MCF 10A (cell line): ENCODE results near the gene PFKFB2. TPM values are rescaled to one million over a fixed set of nuclear protein-coding genes. Genes with fewer than 3 reads are reported as not detected.

ENCODE experiments used
- BruUV-seq: library from RNA; stranded (reverse); fragments of 400-500 nt; replicated peaks from 2 replicates; lab custom pipeline; 2021; lab: Mats Ljungman, UMichigan
- CTCF ChIA-PET: fragments of 300-600 bp; sonication (Branson Sonifier 250); formaldehyde crosslinking; extraction: SDS; loops from one replicate; lab custom pipeline; 2021; ENCODE audit warnings: antibody characterized with exemption, inconsistent platforms; lab: Yijun Ruan, JAX
- POLR2A ChIA-PET: fragments of 300-600, 350-650 bp; sonication (Branson Sonifier 250); formaldehyde crosslinking; extraction: SDS; loops from one replicate; lab custom pipeline; 2020; ENCODE audit warnings: antibody characterized with exemption, inconsistent platforms; lab: Yijun Ruan, JAX
- DNase-seq: peaks from one replicate; pipeline ENCODE4 v3.0.0-alpha.2; 2018; ENCODE audit not compliant: unreplicated experiment
- H3K27ac Mint-ChIP-seq: one replicate; pipeline ENCODE4 v1.8.0; 2022; ENCODE audit warnings: mild to moderate bottlenecking, low read depth, mixed read lengths; ENCODE audit not compliant: unreplicated experiment
- H3K27me3 Mint-ChIP-seq: one replicate; pipeline ENCODE4 v1.8.0; 2022; ENCODE audit warnings: mixed read lengths; ENCODE audit not compliant: insufficient read depth, unreplicated experiment
- H3K36me3 Mint-ChIP-seq: one replicate; pipeline ENCODE4 v1.8.0; 2022; ENCODE audit warnings: mild to moderate bottlenecking, moderate library complexity, mixed read lengths; ENCODE audit not compliant: insufficient read depth, unreplicated experiment
- H3K4me1 Mint-ChIP-seq: one replicate; pipeline ENCODE4 v1.8.0; 2022; ENCODE audit warnings: mixed read lengths; ENCODE audit not compliant: insufficient read depth, unreplicated experiment
- H3K4me3 Mint-ChIP-seq: one replicate; pipeline ENCODE4 v1.8.0; 2022; ENCODE audit warnings: mild to moderate bottlenecking, moderate library complexity, mixed read lengths; ENCODE audit not compliant: unreplicated experiment
- H3K9me3 Mint-ChIP-seq: one replicate; pipeline ENCODE4 v1.8.0; 2022; ENCODE audit warnings: mixed read lengths; ENCODE audit not compliant: unreplicated experiment
- CTCF ChIP-seq: fragments of 200-600 bp; IDR thresholded peaks from one replicate; pipeline ENCODE4 v1.8.0; 2022; ENCODE audit warnings: antibody characterized with exemption, mild to moderate bottlenecking; ENCODE audit not compliant: unreplicated experiment
- intact Hi-C: fragments of 100-400 bp; cut with micrococcal nuclease; formaldehyde crosslinking; loops from 2 replicates; pipeline ENCODE4 v1.14.1; 2022
- total RNA-seq: library from RNA; stranded (reverse); gene quantifications from 2 replicates; pipeline ENCODE4 v1.2.3, GENCODE V29; 2022

PFKFB2 gene
- total RNA-seq, 1 experiment from 2014 or later = 21.1 TPM

GRCh38 chr1:207076181-207076955 lies 23.3 kb downstream of the PFKFB2 start:
- CTCF ChIA-PET = interaction anchor here (0.5 to 9.9 kb wide), 28 partner anchors 8 to 600 kb away, joined by 3 to 146 read pairs (median 5); partner anchors contain the start of genes C1orf116, C4BPB, IL20 and PFKFB2
- POLR2A ChIA-PET = interaction anchor here (1.0 to 11.2 kb wide), 9 partner anchors 14 to 677 kb away, joined by 3 to 399 read pairs (median 6); partner anchors contain the start of genes C1orf116, PFKFB2 and YOD1

GRCh38 chr1:207077012-207077411 lies 23.9 kb downstream of the PFKFB2 start:
- Mint-ChIP-seq H3K27ac (no peak overlapping the region), H3K9me3 (no peaks in the 10 kb centered on the region), H3K4me1 (peaks cover 23% of the 10 kb centered on the region), H3K4me3 (no peak overlapping the region), H3K36me3 (no peaks in the 10 kb centered on the region), H3K27me3 (peaks cover under 1% of the 10 kb centered on the region)
- no peak for TF ChIP-seq CTCF
- ChIA-PET POLR2A (interaction anchor here (1.2 to 11.2 kb wide), 5 partner anchors 24 to 676 kb away, joined by 3 to 399 read pairs (median 84); partner anchors contain the start of genes C1orf116, PFKFB2 and YOD1), CTCF (interaction anchor here (0.5 to 9.9 kb wide), 13 partner anchors 13 to 600 kb away, joined by 3 to 146 read pairs (median 5); partner anchors contain the start of genes PFKFB2 and YOD1)
- no TSS peak for BruUV-seq
- DNase-seq = no peak
- intact Hi-C loops = loop anchor here (1.0 to 10.0 kb wide), 6 partner anchors 27 to 602 kb away; partner anchors contain the start of genes DYRK3 and IKBKE

More at GRCh38 chr1:207076181-207076955, 23.3 kb downstream of the PFKFB2 start:
- no peak for DNase-seq
- H3K36me3 Mint-ChIP-seq = no peaks in the 10 kb centered on the region
- H3K27me3 Mint-ChIP-seq = no peaks in the 10 kb centered on the region
- no peaks in the 10 kb centered on the region for H3K9me3 Mint-ChIP-seq
- BruUV-seq = no TSS peak
- peaks cover 23% of the 10 kb centered on the region for H3K4me1 Mint-ChIP-seq
- no peak overlapping the region for H3K4me3 Mint-ChIP-seq
- no peak overlapping the region for H3K27ac Mint-ChIP-seq
- intact Hi-C loops = loop anchor here (10.0 kb wide), 2 partner anchors 442 to 602 kb away; partner anchors contain the start of genes DYRK3 and IKBKE
- no peak for TF ChIP-seq CTCF

- DNase-seq = peak; percentile 96
- intact Hi-C loops = loop anchor here (1.0 to 10.0 kb wide), 10 partner anchors 27 to 603 kb away; partner anchors contain the start of genes DYRK3 and IKBKE
- peaks cover 23% of the 10 kb centered on the region for H3K4me1 Mint-ChIP-seq
- peaks cover 7% of the 10 kb centered on the region for H3K27me3 Mint-ChIP-seq
- no TSS peak for BruUV-seq
- peak; percentile 99 for TF ChIP-seq CTCF
- H3K9me3 Mint-ChIP-seq = no peaks in the 10 kb centered on the region
- H3K4me3 Mint-ChIP-seq = no peak overlapping the region
- H3K27ac Mint-ChIP-seq = no peak overlapping the region
- H3K36me3 Mint-ChIP-seq = no peaks in the 10 kb centered on the region
- ChIA-PET CTCF (interaction anchor here (0.6 to 12.6 kb wide), 34 partner anchors 9 to 993 kb away, joined by 3 to 221 read pairs (median 4); partner anchors contain the start of genes C1orf116, CR1, PFKFB2 and YOD1), POLR2A (interaction anchor here (0.7 to 11.2 kb wide), 10 partner anchors 25 to 328 kb away, joined by 3 to 399 read pairs (median 7); partner anchors contain the start of genes C1orf116, PFKFB2 and YOD1)
Observed at GRCh38 chr1:207077470-207078377, 24.6 kb downstream of the PFKFB2 start.
